ENCODE data around the gene RDH8. TPM values are rescaled to one million over a fixed set of nuclear protein-coding genes. Genes with fewer than 3 reads are reported as not detected.

Gene RDH8
- not detected in 2 replicates for total RNA-seq (2014; rRNA removed; shearing (Covaris generic); ENCODE audit: low replicate concordance)

- in situ Hi-C loops (cut with HindIII; ENCODE audit: low pct_unique_long_range_greater_than_20kb, low sequenced_read_pairs), result no loop called here
- DNase-seq (ENCODE audit: low read depth), result no peak
Observed at GRCh38 chr19:10013316-10013715, at the start of gene RDH8. RDH8 (plus strand) TSS chr19:10013483; CDS start chr19:10013498, 15 bp downstream.

- in situ Hi-C loops (cut with HindIII; ENCODE audit: low pct_unique_long_range_greater_than_20kb, low sequenced_read_pairs), result no loop called here
- DNase-seq (ENCODE audit: low read depth), result no peak
Observed at GRCh38 chr19:9966024-9966423, 47.3 kb upstream of the RDH8 start.

- DNase-seq (ENCODE audit: low read depth), result no peak
- in situ Hi-C loops (cut with HindIII; ENCODE audit: low pct_unique_long_range_greater_than_20kb, low sequenced_read_pairs), result no loop called here
Observed at GRCh38 chr19:9966448-9966847, 46.8 kb upstream of the RDH8 start.

DNA sequence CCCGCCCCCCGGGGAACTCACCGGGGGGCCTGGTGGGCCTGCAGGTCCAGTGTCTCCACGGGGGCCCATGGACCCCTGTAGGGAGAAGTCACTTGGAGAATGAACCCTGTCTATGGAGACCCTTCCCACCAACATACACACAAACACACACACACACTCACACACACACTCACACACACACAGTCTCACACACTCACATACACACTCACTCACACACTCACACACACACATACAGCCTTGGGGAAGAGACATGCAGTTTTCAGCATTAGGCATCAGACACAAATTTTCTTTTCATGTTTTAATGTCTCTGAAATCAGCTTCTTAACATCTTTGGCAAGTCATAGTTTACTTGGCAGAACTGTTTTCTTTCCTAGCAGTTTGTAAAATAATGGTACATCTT lies 46.0 kb upstream of the RDH8 start:
- no peak for DNase-seq (ENCODE audit: low read depth)
- in situ Hi-C loops (cut with HindIII; ENCODE audit: low pct_unique_long_range_greater_than_20kb, low sequenced_read_pairs), result no loop called here

- in situ Hi-C loops (cut with HindIII; ENCODE audit: low pct_unique_long_range_greater_than_20kb, low sequenced_read_pairs), result no loop called here
- DNase-seq (ENCODE audit: low read depth), result no peak
Observed at GRCh38 chr19:9968820-9969687, 44.2 kb upstream of the RDH8 start.

DNA sequence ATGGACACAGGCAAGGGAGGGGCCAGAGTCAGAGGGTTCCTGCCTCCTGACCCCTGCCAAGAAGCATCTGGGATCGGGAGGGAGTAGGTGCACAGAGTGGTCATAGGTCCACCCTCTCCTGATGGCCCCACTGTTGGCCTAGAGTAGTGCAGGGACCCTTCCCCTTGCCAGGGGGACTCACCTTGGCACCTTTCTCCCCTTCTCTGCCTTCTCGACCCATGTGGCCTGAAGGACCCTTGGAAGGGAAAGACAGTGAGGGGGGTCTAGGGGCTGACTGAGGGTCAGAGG lies 43.7 kb upstream of the RDH8 start:
- in situ Hi-C loops (cut with HindIII; ENCODE audit: low pct_unique_long_range_greater_than_20kb, low sequenced_read_pairs), result no loop called here
- no peak for DNase-seq (ENCODE audit: low read depth)

- DNase-seq (ENCODE audit: low read depth), result no peak
- in situ Hi-C loops (cut with HindIII; ENCODE audit: low pct_unique_long_range_greater_than_20kb, low sequenced_read_pairs), result no loop called here
Observed at GRCh38 chr19:9970481-9970880, 42.8 kb upstream of the RDH8 start.

GRCh38 chr19:9971166-9971897 lies 42.0 kb upstream of the RDH8 start:
- no peak for DNase-seq (ENCODE audit: low read depth)
- in situ Hi-C loops (cut with HindIII; ENCODE audit: low pct_unique_long_range_greater_than_20kb, low sequenced_read_pairs), result no loop called here

DNA sequence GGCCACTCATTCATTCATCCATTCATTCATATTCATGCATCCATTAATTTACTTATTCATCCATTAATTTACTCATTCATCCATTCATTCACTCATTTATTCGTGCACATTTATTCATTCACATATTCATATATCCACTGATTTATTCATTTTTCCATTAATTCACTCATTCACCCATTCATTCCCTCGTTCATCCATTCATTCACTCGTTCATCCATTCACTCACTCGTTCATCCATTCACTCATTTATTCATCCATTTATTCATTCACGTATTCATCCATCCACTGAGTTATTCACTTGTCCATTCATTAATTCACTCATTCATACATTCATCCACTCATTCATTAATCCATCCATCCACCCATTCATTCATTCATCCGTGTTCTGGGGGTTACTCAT lies 41.2 kb upstream of the RDH8 start:
- DNase-seq (ENCODE audit: low read depth), result no peak
- in situ Hi-C loops (cut with HindIII; ENCODE audit: low pct_unique_long_range_greater_than_20kb, low sequenced_read_pairs), result no loop called here

DNA sequence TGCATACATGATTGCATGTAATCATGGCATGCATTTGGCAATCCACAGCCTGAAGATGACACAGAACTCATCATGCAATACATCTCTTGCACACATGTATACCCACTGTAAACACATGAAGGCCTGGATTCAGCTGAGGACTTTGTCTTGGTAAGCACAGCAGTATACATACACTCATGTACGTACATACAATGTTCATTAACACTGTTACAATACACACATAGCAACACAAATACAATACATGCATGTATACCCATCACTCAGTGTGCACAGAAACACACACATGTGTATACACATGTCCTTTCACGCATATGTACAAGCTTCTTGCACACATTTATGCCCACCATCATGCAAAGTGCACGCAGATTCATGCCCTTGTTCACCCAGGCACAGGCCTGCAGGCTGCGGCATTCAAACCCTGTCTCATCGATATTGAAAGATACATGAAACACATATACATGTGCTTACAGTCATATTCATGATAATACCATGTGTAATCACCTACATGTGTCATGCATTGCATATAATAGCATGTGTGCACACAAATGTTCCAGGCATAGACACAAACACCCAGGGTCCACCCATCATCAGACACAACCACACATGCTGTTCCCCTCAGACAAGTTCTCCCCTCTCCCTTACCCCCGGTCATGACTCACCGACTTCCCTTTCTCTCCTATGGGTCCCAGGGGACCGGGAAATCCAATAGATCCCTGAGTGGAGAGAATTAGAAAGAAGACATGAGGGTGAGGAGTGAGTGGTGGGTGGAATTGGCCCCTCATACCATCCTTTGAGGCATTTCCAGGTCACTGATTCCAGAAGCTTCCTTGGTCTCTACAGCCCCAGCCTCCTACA lies 31.6 kb upstream of the RDH8 start:
- in situ Hi-C loops (cut with HindIII; ENCODE audit: low pct_unique_long_range_greater_than_20kb, low sequenced_read_pairs), result no loop called here
- no peak for DNase-seq (ENCODE audit: low read depth)

DNA sequence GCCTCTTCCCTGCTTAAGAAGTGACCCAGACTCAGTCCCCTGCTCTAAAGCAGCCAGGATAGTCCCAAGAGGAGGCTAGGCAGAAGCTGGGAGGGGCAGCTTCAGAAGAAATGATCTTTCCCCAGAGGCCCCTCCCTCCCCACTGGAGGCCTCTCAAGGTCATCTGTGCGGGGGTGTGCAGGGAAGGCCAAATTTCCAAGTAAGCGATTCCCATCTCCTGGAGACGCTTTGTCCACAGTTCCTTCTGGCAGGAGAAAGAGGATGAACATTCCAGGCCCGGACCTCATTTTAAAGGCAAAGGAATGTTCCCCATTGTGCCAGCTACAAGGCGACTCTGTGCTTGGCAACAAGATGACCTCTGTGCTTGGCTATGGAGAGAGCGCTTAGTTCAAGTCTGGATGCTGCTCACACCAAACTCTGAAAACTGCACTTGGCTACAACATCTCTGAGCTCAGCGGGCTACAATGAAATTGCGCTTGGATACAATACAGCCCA lies 26.4 kb upstream of the RDH8 start:
- in situ Hi-C loops (cut with HindIII; ENCODE audit: low pct_unique_long_range_greater_than_20kb, low sequenced_read_pairs), result no loop called here
- no peak for DNase-seq (ENCODE audit: low read depth)

- DNase-seq (ENCODE audit: low read depth), result no peak
- in situ Hi-C loops (cut with HindIII; ENCODE audit: low pct_unique_long_range_greater_than_20kb, low sequenced_read_pairs), result no loop called here
Observed at GRCh38 chr19:9989504-9989903, 23.8 kb upstream of the RDH8 start.

- in situ Hi-C loops (cut with HindIII; ENCODE audit: low pct_unique_long_range_greater_than_20kb, low sequenced_read_pairs), result no loop called here
- no peak for DNase-seq (ENCODE audit: low read depth)
Observed at GRCh38 chr19:9991425-9992191, 21.7 kb upstream of the RDH8 start.

- in situ Hi-C loops (cut with HindIII; ENCODE audit: low pct_unique_long_range_greater_than_20kb, low sequenced_read_pairs), result no loop called here
Observed at GRCh38 chr19:9995084-9995483, 18.2 kb upstream of the RDH8 start.

GRCh38 chr19:9995999-9996398 lies 17.3 kb upstream of the RDH8 start:
- in situ Hi-C loops (cut with HindIII; ENCODE audit: low pct_unique_long_range_greater_than_20kb, low sequenced_read_pairs), result no loop called here
- DNase-seq (ENCODE audit: low read depth), result no peak

More at GRCh38 chr19:9995084-9995483, 18.2 kb upstream of the RDH8 start:
- DNase-seq (ENCODE audit: low read depth), result no peak

DNA sequence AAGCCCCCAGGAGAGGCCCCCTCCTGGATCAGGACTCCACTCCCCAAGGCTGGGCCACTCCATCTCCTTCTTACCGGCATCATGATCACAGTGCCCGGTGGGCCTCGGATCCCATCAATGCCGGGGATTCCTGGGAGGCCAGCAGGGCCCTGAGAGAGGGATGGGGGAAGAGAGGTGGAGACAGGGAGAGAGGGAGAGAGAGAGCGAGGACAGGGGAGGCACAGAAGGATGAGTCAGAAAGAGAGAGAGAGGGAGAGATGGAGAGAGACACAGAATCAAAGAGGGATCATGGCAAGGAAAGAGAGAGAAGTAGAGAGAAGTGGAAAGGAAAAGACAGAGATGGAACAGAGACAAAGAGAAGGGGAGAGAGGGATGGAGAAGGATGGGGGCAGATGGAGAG lies 16.7 kb upstream of the RDH8 start:
- in situ Hi-C loops (cut with HindIII; ENCODE audit: low pct_unique_long_range_greater_than_20kb, low sequenced_read_pairs), result no loop called here
- DNase-seq (ENCODE audit: low read depth), result no peak

GRCh38 chr19:10000171-10000826 lies 13.0 kb upstream of the RDH8 start:
- in situ Hi-C loops (cut with HindIII; ENCODE audit: low pct_unique_long_range_greater_than_20kb, low sequenced_read_pairs), result no loop called here
- peak; percentile 36 for DNase-seq (ENCODE audit: low read depth)

DNA sequence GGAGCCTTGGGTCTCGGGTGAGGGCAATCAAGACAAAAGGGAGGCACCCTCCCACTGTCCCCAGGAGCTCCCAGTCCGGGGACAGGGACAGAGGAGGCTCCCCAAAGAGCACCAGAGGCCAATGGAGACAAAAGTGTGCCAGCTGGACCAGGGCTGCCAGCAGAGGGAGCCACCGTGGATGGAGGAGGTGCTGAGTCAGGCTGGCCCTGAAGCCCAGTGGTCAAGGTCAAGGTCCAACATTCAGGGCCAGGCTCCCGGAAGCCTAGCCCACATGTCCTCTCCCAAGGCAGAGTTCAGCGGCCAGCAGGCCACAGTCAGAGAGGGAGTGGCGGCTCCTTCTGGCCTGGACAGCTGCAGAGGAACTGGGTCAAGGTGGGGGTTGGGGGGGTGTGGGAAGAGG lies 11.4 kb upstream of the RDH8 start:
- DNase-seq (ENCODE audit: low read depth), result peak; percentile 2
- in situ Hi-C loops (cut with HindIII; ENCODE audit: low pct_unique_long_range_greater_than_20kb, low sequenced_read_pairs), result no loop called here
